ENCODE data around the gene TSPAN5.

TSPAN5 gene

GRCh38 chr4:98682719-98683118 is 24.3 kb upstream of the TSPAN5 start:
- H3K9ac ChIP-seq (ENCODE audit: low read length), result no peak overlapping the region
- H3K27ac ChIP-seq (ENCODE audit: low read depth, low read length), result no peak overlapping the region
- no peak overlapping the region for H3K4me3 ChIP-seq (ENCODE audit: insufficient read depth, low read length, poor library complexity, severe bottlenecking)
- H3K4me2 ChIP-seq (ENCODE audit: low read depth, low read length, poor library complexity, severe bottlenecking), result no peak overlapping the region
- H4K20me1 ChIP-seq (ENCODE audit: low read depth, low read length), result no peaks in the 10 kb centered on the region
- no peaks in the 10 kb centered on the region for H3K79me2 ChIP-seq (ENCODE audit: insufficient read depth, low read length)
- no peaks in the 10 kb centered on the region for H3K27me3 ChIP-seq (ENCODE audit: low read length)
- H2AFZ ChIP-seq (ENCODE audit: low read depth, low read length, severe bottlenecking), result no peak overlapping the region
- H3K9me3 ChIP-seq (ENCODE audit: insufficient read depth, low read length), result no peaks in the 10 kb centered on the region
- no peaks in the 10 kb centered on the region for H3K9me2 ChIP-seq (replicated peaks; ENCODE audit: insufficient read depth, low read length)
- H3K36me3 ChIP-seq (ENCODE audit: low read length), result no peaks in the 10 kb centered on the region
- no peaks in the 10 kb centered on the region for H3F3A ChIP-seq (ENCODE audit: insufficient read depth)
- TF ChIP-seq EZH2phosphoT487 (conservative IDR thresholded peaks at IDR 0.05; ENCODE audit: low read length), result no peak
- TF ChIP-seq CTCF (IDR thresholded peaks at IDR 0.05; ENCODE audit: insufficient read depth, low read length, poor library complexity, severe bottlenecking), result no peak

- Histone ChIP-seq H3K36me3 (ENCODE audit: low read length) (no peaks in the 10 kb centered on the region), H3K79me2 (ENCODE audit: insufficient read depth, low read length) (no peaks in the 10 kb centered on the region), H3K9ac (ENCODE audit: low read length) (no peak overlapping the region), H3K9me2 (replicated peaks; ENCODE audit: insufficient read depth, low read length) (no peaks in the 10 kb centered on the region), H3K4me2 (ENCODE audit: low read depth, low read length, poor library complexity, severe bottlenecking) (no peak overlapping the region), H3K9me3 (ENCODE audit: insufficient read depth, low read length) (no peaks in the 10 kb centered on the region), H3K27me3 (ENCODE audit: low read length) (no peaks in the 10 kb centered on the region), H4K20me1 (ENCODE audit: low read depth, low read length) (no peaks in the 10 kb centered on the region), H3F3A (ENCODE audit: insufficient read depth) (no peaks in the 10 kb centered on the region), H3K4me3 (ENCODE audit: insufficient read depth, low read length, poor library complexity, severe bottlenecking) (no peak overlapping the region), H3K27ac (ENCODE audit: low read depth, low read length) (no peak overlapping the region), H2AFZ (ENCODE audit: low read depth, low read length, severe bottlenecking) (no peak overlapping the region)
- no peak for TF ChIP-seq EZH2phosphoT487 (conservative IDR thresholded peaks at IDR 0.05; ENCODE audit: low read length)
- TF ChIP-seq CTCF (IDR thresholded peaks at IDR 0.05; ENCODE audit: insufficient read depth, low read length, poor library complexity, severe bottlenecking), result no peak
These were observed 22.4 kb upstream of the TSPAN5 start for GRCh38 chr4:98680806-98681205.

GRCh38 chr4:98679738-98680137 is 21.3 kb upstream of the TSPAN5 start:
- no peak overlapping the region for H3K27ac ChIP-seq (ENCODE audit: low read depth, low read length)
- H2AFZ ChIP-seq (ENCODE audit: low read depth, low read length, severe bottlenecking), result no peak overlapping the region
- no peaks in the 10 kb centered on the region for H3K9me3 ChIP-seq (ENCODE audit: insufficient read depth, low read length)
- TF ChIP-seq CTCF (IDR thresholded peaks at IDR 0.05; ENCODE audit: insufficient read depth, low read length, poor library complexity, severe bottlenecking), result no peak
- TF ChIP-seq EZH2phosphoT487 (conservative IDR thresholded peaks at IDR 0.05; ENCODE audit: low read length), result no peak
- no peak overlapping the region for H3K9ac ChIP-seq (ENCODE audit: low read length)
- no peak overlapping the region for H3K4me2 ChIP-seq (ENCODE audit: low read depth, low read length, poor library complexity, severe bottlenecking)
- no peaks in the 10 kb centered on the region for H3K27me3 ChIP-seq (ENCODE audit: low read length)
- H4K20me1 ChIP-seq (ENCODE audit: low read depth, low read length), result no peaks in the 10 kb centered on the region
- no peaks in the 10 kb centered on the region for H3K36me3 ChIP-seq (ENCODE audit: low read length)
- H3K9me2 ChIP-seq (replicated peaks; ENCODE audit: insufficient read depth, low read length), result no peaks in the 10 kb centered on the region
- no peaks in the 10 kb centered on the region for H3F3A ChIP-seq (ENCODE audit: insufficient read depth)
- no peaks in the 10 kb centered on the region for H3K79me2 ChIP-seq (ENCODE audit: insufficient read depth, low read length)
- H3K4me3 ChIP-seq (ENCODE audit: insufficient read depth, low read length, poor library complexity, severe bottlenecking), result no peak overlapping the region

All from SU-DHL-6 (cell line).